H9 (cell line): ENCODE results near the gene ATXN7. TPM values are rescaled to one million over a fixed set of nuclear protein-coding genes. Genes with fewer than 3 reads are reported as not detected.

Experiments
- DNase-seq: peaks from one replicate; pipeline ENCODE4 v3.0.0-alpha.2; 2017
- H2AFZ ChIP-seq: one replicate; pipeline ENCODE4 v1.6.1; 2013; ENCODE audit warnings: mild to moderate bottlenecking, low read length, control low read depth, moderate library complexity
- H2AK5ac ChIP-seq: 2 replicates; pipeline ENCODE4 v1.6.1; 2013; ENCODE audit warnings: low read length, control low read depth, mixed read lengths; ENCODE audit not compliant: insufficient read length
- H2BK120ac ChIP-seq: one replicate; pipeline ENCODE4 v1.6.1; 2013; ENCODE audit warnings: low read depth, mild to moderate bottlenecking, low read length, control low read depth, inconsistent platforms; ENCODE audit not compliant: poor library complexity, severe bottlenecking
- H2BK12ac ChIP-seq: 2 replicates; pipeline ENCODE4 v1.6.1; 2013; ENCODE audit warnings: low read length, control low read depth, mixed read lengths, low read depth; ENCODE audit not compliant: insufficient read length
- H2BK15ac ChIP-seq: 2 replicates; pipeline ENCODE4 v1.6.1; 2013; ENCODE audit warnings: low read depth, low read length, control low read depth
- H2BK20ac ChIP-seq: one replicate; pipeline ENCODE4 v1.6.1; 2013; ENCODE audit warnings: low read depth, mild to moderate bottlenecking, low read length, control low read depth, inconsistent platforms; ENCODE audit not compliant: poor library complexity, severe bottlenecking
- H2BK5ac ChIP-seq: 2 replicates; pipeline ENCODE4 v1.6.1; 2013; ENCODE audit warnings: low read length, control low read depth, mixed read lengths; ENCODE audit not compliant: insufficient read length
- H3K14ac ChIP-seq: 2 replicates; pipeline ENCODE4 v1.6.1; 2013; ENCODE audit warnings: low read length, control low read depth; ENCODE audit not compliant: insufficient read depth
- H3K18ac ChIP-seq: 2 replicates; pipeline ENCODE4 v1.6.1; 2013; ENCODE audit warnings: low read depth, mild to moderate bottlenecking, mixed read lengths, low read length, control low read depth; ENCODE audit not compliant: insufficient read length
- H3K23ac ChIP-seq: 2 replicates; pipeline ENCODE4 v1.6.1; 2013; ENCODE audit warnings: low read length, control low read depth, mixed read lengths, low read depth; ENCODE audit not compliant: insufficient read length
- H3K23me2 ChIP-seq: 2 replicates; pipeline ENCODE4 v1.6.1; 2013; ENCODE audit warnings: low read depth, mild to moderate bottlenecking, mixed read lengths, low read length, control low read depth; ENCODE audit not compliant: insufficient read length, poor library complexity, severe bottlenecking
- H3K27ac ChIP-seq: 2 replicates; pipeline ENCODE4 v1.5.1; 2013; ENCODE audit warnings: low read length, control low read depth, mixed read lengths, low read depth; ENCODE audit not compliant: insufficient read length
- H3K27me3 ChIP-seq: 2 replicates; pipeline ENCODE4 v1.6.1; 2013; ENCODE audit warnings: low read length, control low read depth, inconsistent platforms; ENCODE audit not compliant: insufficient read depth
- H3K4ac ChIP-seq: 2 replicates; pipeline ENCODE4 v1.6.1; 2013; ENCODE audit warnings: low read depth, mild to moderate bottlenecking, control low read depth, inconsistent platforms, low read length, moderate library complexity
- H3K4me1 ChIP-seq: 2 replicates; pipeline ENCODE4 v1.6.1; 2013; ENCODE audit warnings: low read length, control low read depth, inconsistent platforms; ENCODE audit not compliant: insufficient read depth
- H3K4me2 ChIP-seq: 2 replicates; pipeline ENCODE4 v1.6.1; 2013; ENCODE audit warnings: low read length, control low read depth, mixed read lengths; ENCODE audit not compliant: insufficient read length, insufficient read depth
- H3K56ac ChIP-seq: 2 replicates; pipeline ENCODE4 v1.6.1; 2013; ENCODE audit warnings: low read depth, mild to moderate bottlenecking, mixed read lengths, low read length, control low read depth; ENCODE audit not compliant: insufficient read length
- H3K79me1 ChIP-seq: 2 replicates; pipeline ENCODE4 v1.6.1; 2013; ENCODE audit warnings: low read depth, mild to moderate bottlenecking, moderate library complexity, low read length, control low read depth, inconsistent platforms; ENCODE audit not compliant: insufficient read depth, poor library complexity, severe bottlenecking
- H3K79me2 ChIP-seq: 2 replicates; pipeline ENCODE4 v1.6.1; 2013; ENCODE audit warnings: low read length, control low read depth, inconsistent platforms; ENCODE audit not compliant: insufficient read depth
- H3K9ac ChIP-seq: 2 replicates; pipeline ENCODE4 v1.6.1; 2013; ENCODE audit warnings: low read length, control low read depth, mixed read lengths; ENCODE audit not compliant: insufficient read length; ENCODE audit errors: extremely low read depth
- H3K9me3 ChIP-seq: one replicate; pipeline ENCODE4 v1.6.1; 2013; ENCODE audit warnings: low read depth, low read length, inconsistent platforms; ENCODE audit not compliant: control insufficient read depth
- H3T11ph ChIP-seq: one replicate; pipeline ENCODE4 v1.6.1; 2013; ENCODE audit warnings: mild to moderate bottlenecking, low read length, control low read depth, inconsistent platforms
- H4K20me1 ChIP-seq: one replicate; pipeline ENCODE4 v1.6.1; 2013; ENCODE audit not compliant: control insufficient read depth, insufficient read length, insufficient read depth
- H4K5ac ChIP-seq: 2 replicates; pipeline ENCODE4 v1.6.1; 2013; ENCODE audit warnings: low read depth, mild to moderate bottlenecking, mixed read lengths, low read length, control low read depth; ENCODE audit not compliant: insufficient read length
- H4K8ac ChIP-seq: replicated peaks from 2 replicates; pipeline ENCODE4 v1.6.1; 2013; ENCODE audit warnings: low read length, control low read depth, mixed read lengths, low read depth; ENCODE audit not compliant: insufficient read length
- H4K91ac ChIP-seq: 2 replicates; pipeline ENCODE4 v1.6.1; 2013; ENCODE audit warnings: low read depth, mild to moderate bottlenecking, moderate library complexity, mixed read lengths, low read length, control low read depth; ENCODE audit not compliant: insufficient read length
- H3K27ac Mint-ChIP-seq, 3 experiments: 2 replicates in 2 of 3; 3 replicates in 1 of 3; pipeline ENCODE4 v1.8.0; 2020 to 2021; ENCODE audit warnings: mixed read lengths in 3 of 3, mild to moderate bottlenecking in 1 of 3, moderate library complexity in 1 of 3
- H3K27me3 Mint-ChIP-seq: 2 replicates; pipeline ENCODE4 v1.8.0; 2021; ENCODE audit warnings: low read depth, mild to moderate bottlenecking, moderate library complexity, mixed read lengths
- H3K36me3 Mint-ChIP-seq, 3 experiments: 2 replicates in 2 of 3; 3 replicates in 1 of 3; pipeline ENCODE4 v1.8.0; 2020 to 2021; ENCODE audit warnings: low read depth in 3 of 3, mixed read lengths in 3 of 3; ENCODE audit not compliant: insufficient read depth in 1 of 3
- H3K4me1 Mint-ChIP-seq, 2 experiments: 2 replicates each; pipeline ENCODE4 v1.8.0; 2020; ENCODE audit warnings: mixed read lengths in 2 of 2
- H3K4me3 Mint-ChIP-seq, 2 experiments: 2 replicates in 1 of 2; 3 replicates in 1 of 2; pipeline ENCODE4 v1.8.0; 2020 to 2021; ENCODE audit warnings: mild to moderate bottlenecking in 2 of 2, mixed read lengths in 2 of 2, moderate library complexity in 1 of 2
- H3K9me3 Mint-ChIP-seq, 2 experiments: 2 replicates in 1 of 2; 3 replicates in 1 of 2; pipeline ENCODE4 v1.8.0; 2020; ENCODE audit warnings: mild to moderate bottlenecking in 2 of 2, mixed read lengths in 2 of 2, moderate library complexity in 1 of 2
- WGBS: extraction: QIAGEN DNeasy Blood & Tissue Kit; methylation state at CpG from one replicate; pipeline ENCODE4 v1.1.7; 2013; ENCODE audit warnings: missing lambda C conversion rate, low lambda C conversion rate, mixed read lengths; ENCODE audit not compliant: insufficient read length; ENCODE audit errors: extremely low coverage; 5-methylcytosine and 5-hydroxymethylcytosine counted together
- total RNA-seq: library from RNA; stranded (reverse); gene quantifications from 2 replicates; pipeline ENCODE4 v1.2.1, GENCODE V29; 2021
- TF ChIP-seq, protein P1 (sequence below): fragments of 200-600 bp; sonication (generic); conservative IDR thresholded peaks from 3 replicates; pipeline ENCODE4 v1.8.0; 2021; ENCODE audit warnings: antibody characterized with exemption, mild to moderate bottlenecking

ATXN7 gene
- total RNA-seq, 1 experiment from 2014 or later: 21.5 TPM

DNA sequence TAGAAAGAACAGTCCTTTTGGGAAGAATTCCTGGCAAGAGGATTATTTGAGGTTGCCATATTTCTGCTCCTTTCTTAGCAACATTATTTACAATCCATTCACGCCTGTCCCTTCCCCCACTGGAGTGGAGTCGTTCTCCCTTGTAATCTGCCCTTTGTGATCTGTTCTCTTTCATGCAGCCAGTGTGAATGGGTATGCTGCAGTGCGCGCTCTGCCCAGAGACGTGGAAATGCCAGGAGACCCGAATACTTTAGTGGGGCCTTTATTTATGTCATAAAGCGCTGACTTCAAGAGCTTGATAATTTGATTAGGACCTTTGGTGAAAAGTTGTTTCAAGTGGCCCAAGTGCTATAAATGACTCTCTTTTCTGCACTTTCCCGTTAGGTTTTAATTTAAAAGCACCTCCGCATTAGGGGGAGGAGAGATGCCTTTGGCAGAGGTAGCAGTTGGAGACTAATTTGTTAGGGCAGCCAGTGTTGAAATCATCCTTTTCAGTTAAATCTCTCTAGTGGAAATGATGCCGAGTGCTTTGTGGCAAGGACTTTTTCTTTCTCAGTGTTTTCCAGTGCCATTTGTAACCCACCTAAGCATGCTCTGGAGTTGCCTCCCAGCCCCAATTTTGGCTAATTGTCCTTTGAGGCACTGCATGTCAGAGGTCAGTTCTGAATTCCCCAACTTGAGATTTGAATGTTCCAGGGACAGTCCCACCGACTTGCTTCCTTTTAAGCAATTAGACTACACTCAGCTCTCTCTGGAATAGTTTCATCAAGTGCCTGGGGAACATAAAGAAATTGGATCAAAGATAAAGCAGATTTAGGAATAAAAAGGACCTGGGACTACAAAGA, 107.2 kb downstream of the ATXN7 start:
- Histone ChIP-seq H2AK5ac (no peak overlapping the region), H2BK20ac (no peak overlapping the region), H3K4me1 (peaks cover 17% of the 10 kb centered on the region), H3K79me2 (no peaks in the 10 kb centered on the region), H3K23me2 (no peaks in the 10 kb centered on the region), H4K20me1 (no peaks in the 10 kb centered on the region), H3K23ac (no peak overlapping the region), H3K79me1 (peaks cover 2% of the 10 kb centered on the region), H2BK12ac (no peak overlapping the region), H2AFZ (no peak overlapping the region), H3K56ac (no peak overlapping the region), H4K91ac (no peak overlapping the region), H3K14ac (no peak overlapping the region), H3K4ac (no peak overlapping the region), H3K27ac (no peak overlapping the region), H2BK120ac (no peak overlapping the region), H3K18ac (no peak overlapping the region), H4K5ac (no peak overlapping the region), H3T11ph (no peak overlapping the region), H3K9me3 (no peaks in the 10 kb centered on the region), H3K27me3 (no peaks in the 10 kb centered on the region), H4K8ac (no peak overlapping the region), H3K4me2 (peak overlapping the region; percentile 2), H3K9ac (no peak overlapping the region), H2BK15ac (no peak overlapping the region), H2BK5ac (no peak overlapping the region)
- no CpG with 5 or more reads among the region's 11 CpGs for WGBS
- Mint-ChIP-seq H3K9me3 (no peaks in the 10 kb centered on the region), H3K36me3 (peaks cover 0 to 2% (median 0%) of the 10 kb centered on the region in 3 experiments; a peak in 1 of 7 replicates), H3K27me3 (no peaks in the 10 kb centered on the region), H3K4me3 (peak overlapping the region; percentile 32 to 56), H3K27ac (peak overlapping the region; percentile 44 to 83 (median 46); a peak in 5 of 7 replicates), H3K4me1 (peaks cover 67 to 78% of the 10 kb centered on the region in 2 experiments)
- TF ChIP-seq, protein P1, sequence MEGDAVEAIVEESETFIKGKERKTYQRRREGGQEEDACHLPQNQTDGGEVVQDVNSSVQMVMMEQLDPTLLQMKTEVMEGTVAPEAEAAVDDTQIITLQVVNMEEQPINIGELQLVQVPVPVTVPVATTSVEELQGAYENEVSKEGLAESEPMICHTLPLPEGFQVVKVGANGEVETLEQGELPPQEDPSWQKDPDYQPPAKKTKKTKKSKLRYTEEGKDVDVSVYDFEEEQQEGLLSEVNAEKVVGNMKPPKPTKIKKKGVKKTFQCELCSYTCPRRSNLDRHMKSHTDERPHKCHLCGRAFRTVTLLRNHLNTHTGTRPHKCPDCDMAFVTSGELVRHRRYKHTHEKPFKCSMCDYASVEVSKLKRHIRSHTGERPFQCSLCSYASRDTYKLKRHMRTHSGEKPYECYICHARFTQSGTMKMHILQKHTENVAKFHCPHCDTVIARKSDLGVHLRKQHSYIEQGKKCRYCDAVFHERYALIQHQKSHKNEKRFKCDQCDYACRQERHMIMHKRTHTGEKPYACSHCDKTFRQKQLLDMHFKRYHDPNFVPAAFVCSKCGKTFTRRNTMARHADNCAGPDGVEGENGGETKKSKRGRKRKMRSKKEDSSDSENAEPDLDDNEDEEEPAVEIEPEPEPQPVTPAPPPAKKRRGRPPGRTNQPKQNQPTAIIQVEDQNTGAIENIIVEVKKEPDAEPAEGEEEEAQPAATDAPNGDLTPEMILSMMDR: no peak
- no peak for DNase-seq
